Measurements from ENCODE around the gene HS3ST5.

DNA sequence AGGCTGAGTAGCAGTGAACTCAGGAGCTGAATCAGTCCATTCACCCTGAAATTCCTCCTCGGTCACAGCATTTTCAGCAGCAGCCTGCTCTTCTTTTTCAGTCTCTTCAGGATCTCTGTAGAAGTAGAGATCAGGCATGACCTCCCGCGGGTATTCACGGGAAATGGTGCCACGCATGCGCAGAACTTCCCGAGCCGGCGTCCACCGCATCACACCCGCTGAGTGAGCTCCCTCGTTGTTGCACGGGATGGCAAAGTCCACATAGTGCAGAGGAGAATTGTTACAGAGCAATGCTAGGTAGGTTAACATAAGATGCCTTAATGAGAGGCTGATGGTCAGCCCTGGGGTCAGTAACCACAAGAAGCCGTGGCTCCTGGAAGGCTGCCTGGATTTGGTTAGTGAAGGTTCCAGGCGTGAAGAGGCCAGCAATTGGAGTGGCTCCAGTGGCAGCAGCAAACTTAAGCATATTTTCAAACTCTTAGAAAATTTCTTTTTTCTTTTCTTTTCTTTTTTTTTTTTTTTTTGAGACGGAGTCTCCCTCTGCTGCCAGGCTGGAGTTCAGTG, 258.4 kb downstream of the HS3ST5 start:
- no peak for TF ChIP-seq SIN3A (IDR thresholded peaks at IDR 0.05; ENCODE audit: borderline replicate concordance, insufficient read depth, low read length)
- no peak for TF ChIP-seq REST (IDR thresholded peaks at IDR 0.05; ENCODE audit: insufficient read depth in 1 of 2, low read depth in 2 of 2, low read length in 2 of 2)
- no peak for TF ChIP-seq TAF1 (IDR thresholded peaks at IDR 0.05; ENCODE audit: borderline replicate concordance, insufficient read depth, low read length)
- no peak for TF ChIP-seq POLR2AphosphoS5 (IDR thresholded peaks at IDR 0.05; ENCODE audit: low read depth, low read length)
- no peak for TF ChIP-seq FOXP2 (optimal IDR thresholded peaks at IDR 0.05; ENCODE audit: borderline replicate concordance, extremely low read depth, extremely low read length, insufficient read depth)

Data from PFSK-1 (cell line).